Left kidney (tissue), 2 donors: ENCODE results near the gene KRAS. TPM values are rescaled to one million over a fixed set of nuclear protein-coding genes. Genes with fewer than 3 reads are reported as not detected.

Source experiments
- DNase-seq: peaks from one replicate; pipeline ENCODE4 v3.0.0-alpha.2; 2013
- polyA plus RNA-seq: library from polyadenylated mRNA; unstranded; fragments of 120-200 nt; gene quantifications from one replicate; pipeline ENCODE4 v1.2.1, GENCODE V29; 2013; ENCODE audit not compliant: insufficient read length

Gene KRAS
- polyA plus RNA-seq, 1 donor = 42.3 TPM

- DNase-seq = no peak
Observed at GRCh38 chr12:25200703-25201102, 50.0 kb downstream of the KRAS start.

- no peak for DNase-seq
Observed at GRCh38 chr12:25197608-25198007, 53.1 kb downstream of the KRAS start.

GRCh38 chr12:25195056-25195971 is 55.4 kb downstream of the KRAS start, which contains the start of the genes DNAI7 and ETFRF1:
DNAI7 (minus strand) TSS chr12:25195160; CDS start chr12:25195078, 82 bp downstream.
ETFRF1 (plus strand) TSS chr12:25195237; CDS start chr12:25203957, 8,720 bp downstream.
- peak; percentile 96 for DNase-seq

GRCh38 chr12:25194722-25195055 is 56.0 kb downstream of the KRAS start:
- DNase-seq = peak; percentile 19

- DNase-seq = peak; percentile 29
Observed at GRCh38 chr12:25194214-25194613, 56.5 kb downstream of the KRAS start.

GRCh38 chr12:25190793-25191192 is 59.9 kb downstream of the KRAS start:
- DNase-seq = no peak

GRCh38 chr12:25189656-25190055 is 61.1 kb downstream of the KRAS start:
- DNase-seq = no peak

GRCh38 chr12:25187781-25188180 is 62.9 kb downstream of the KRAS start:
- no peak for DNase-seq

- no peak for DNase-seq
Observed at GRCh38 chr12:25186788-25187402, 63.8 kb downstream of the KRAS start.

GRCh38 chr12:25186038-25186787 is 64.5 kb downstream of the KRAS start:
- DNase-seq = no peak

GRCh38 chr12:25184132-25184531 is 66.6 kb downstream of the KRAS start:
- DNase-seq = no peak

- DNase-seq = no peak
Observed at GRCh38 chr12:25182765-25183164, 68.0 kb downstream of the KRAS start.

- no peak for DNase-seq
Observed at GRCh38 chr12:25162866-25163265, 87.9 kb downstream of the KRAS start.

GRCh38 chr12:25156061-25156460 is 94.7 kb downstream of the KRAS start:
- DNase-seq = no peak

- DNase-seq = peak; percentile 32
Observed at GRCh38 chr12:25155022-25155576, 95.6 kb downstream of the KRAS start.

Other genes with a start within 250 kb of the KRAS start
- 7.9 TPM for gene DNAI7, start 55.8 kb downstream of the KRAS start, polyA plus RNA-seq
- 44.4 TPM for gene ETFRF1, start 55.7 kb downstream of the KRAS start, polyA plus RNA-seq